Upper lobe of right lung (tissue), 1 donor: ENCODE data around the gene SLC25A19. TPM values are rescaled to one million over a fixed set of nuclear protein-coding genes. Genes with fewer than 3 reads are reported as not detected.

ENCODE experiments used
- ATAC-seq: fragments of 200-7000 bp; cut with Tn5 transposase; one replicate; pipeline ENCODE4 v1.9.1; 2020; ENCODE audit warnings: mild to moderate bottlenecking, moderate library complexity
- DNase-seq: peaks from one replicate; pipeline ENCODE4 v3.0.0-alpha.2; 2020
- H3K27ac ChIP-seq: fragments of 200-600 bp; one replicate; pipeline ENCODE4 v1.8.0; 2022
- H3K27me3 ChIP-seq: fragments of 200-600 bp; one replicate; pipeline ENCODE4 v1.8.0; 2022; ENCODE audit warnings: mild to moderate bottlenecking
- H3K36me3 ChIP-seq: fragments of 200-600 bp; one replicate; pipeline ENCODE4 v1.8.0; 2022
- H3K4me1 ChIP-seq: fragments of 200-600 bp; one replicate; pipeline ENCODE4 v1.8.0; 2022
- H3K4me3 ChIP-seq: fragments of 200-600 bp; one replicate; pipeline ENCODE4 v1.8.0; 2022; ENCODE audit warnings: mild to moderate bottlenecking
- H3K9me3 ChIP-seq: fragments of 200-600 bp; one replicate; pipeline ENCODE4 v1.8.0; 2022
- CTCF ChIP-seq: fragments of 200-600 bp; IDR thresholded peaks from one replicate; pipeline ENCODE4 v1.8.0; 2022; ENCODE audit warnings: antibody characterized with exemption
- intact Hi-C: fragments of 100-400 bp; cut with DNase I; formaldehyde crosslinking; loops from one replicate; pipeline ENCODE4 v1.11.0; 2022
- long read RNA-seq: library from polyadenylated mRNA; unstranded; transcript quantifications from one replicate; pipeline ENCODE4 v2.0.0, GENCODE V29; 2021
- total RNA-seq: library from RNA; stranded (reverse); fragmentation: NEBNext Ultra II Directional; extraction: Animal tissue kit (Norgen Biotek cat#: 25700); gene quantifications from one replicate; pipeline ENCODE4 v1.2.1, GENCODE V29; 2021
- donor health status: DM: no; HTN: yes; CAD: no; lungs with severe emphysema.

SLC25A19 gene
- total RNA-seq: 29.4 TPM
- long read RNA-seq, transcript SLC25A19-204 (8 exons, 1,587 nt): minor isoform, 10 of 52 reads
- long read RNA-seq, transcript SLC25A19-203 (6 exons, 2,331 nt): minor isoform, 5 of 52 reads
- long read RNA-seq, transcript SLC25A19-210 (8 exons, 1,554 nt): major isoform, 13 of 52 reads
- long read RNA-seq, partial matches to known transcripts: 4 of 52 reads
- long read RNA-seq, other reads (novel, unspliced or antisense): 16 of 52 reads

GRCh38 chr17:75289115-75289831 is at the start of gene SLC25A19:
TSS of gene SLC25A19 (minus strand) at chr17:75289433. CDS start at chr17:75286764, 2,669 bp downstream.
- ATAC-seq: peak; percentile 98
- no peaks in the 10 kb centered on the region for H3K4me1 ChIP-seq
- intact Hi-C loops: no loop called here

GRCh38 chr17:75338335-75338734 is 49.1 kb upstream of the SLC25A19 start:
- TF ChIP-seq CTCF: no peak
- H3K36me3 ChIP-seq: no peaks in the 10 kb centered on the region
- intact Hi-C loops: no loop called here
- no peak overlapping the region for H3K4me3 ChIP-seq
- peaks cover 37% of the 10 kb centered on the region for H3K4me1 ChIP-seq
- H3K9me3 ChIP-seq: no peaks in the 10 kb centered on the region
- no peak overlapping the region for H3K27ac ChIP-seq
- DNase-seq: no peak
- H3K27me3 ChIP-seq: no peaks in the 10 kb centered on the region
- no peak for ATAC-seq

More at GRCh38 chr17:75289115-75289831, at the start of gene SLC25A19:
- no peaks in the 10 kb centered on the region for H3K9me3 ChIP-seq
- H3K27me3 ChIP-seq: no peaks in the 10 kb centered on the region
- peak within 1 kb of the TSS; percentile 67 for H3K4me3 ChIP-seq
- H3K36me3 ChIP-seq: peaks cover 9% of the 10 kb centered on the region
- H3K27ac ChIP-seq: peak within 1 kb of the TSS; percentile 93
- TF ChIP-seq CTCF: peak; percentile 15
- peak; percentile 98 for DNase-seq

- TF ChIP-seq CTCF: no peak
- intact Hi-C loops: no loop called here
- H3K27me3 ChIP-seq: no peaks in the 10 kb centered on the region
- no peak overlapping the region for H3K4me3 ChIP-seq
- peaks cover 22% of the 10 kb centered on the region for H3K36me3 ChIP-seq
- ATAC-seq (no peak), DNase-seq (no peak)
- H3K27ac ChIP-seq: no peak overlapping the region
- no peaks in the 10 kb centered on the region for H3K9me3 ChIP-seq
- H3K4me1 ChIP-seq: peaks cover 29% of the 10 kb centered on the region
Measured at GRCh38 chr17:75335315-75335714, 46.1 kb upstream of the SLC25A19 start.

GRCh38 chr17:75334723-75335122 is 45.5 kb upstream of the SLC25A19 start:
- H3K4me1 ChIP-seq: peaks cover 25% of the 10 kb centered on the region
- no peak overlapping the region for H3K27ac ChIP-seq
- TF ChIP-seq CTCF: no peak
- intact Hi-C loops: no loop called here
- ATAC-seq: no peak
- H3K4me3 ChIP-seq: no peak overlapping the region
- H3K9me3 ChIP-seq: no peaks in the 10 kb centered on the region
- H3K36me3 ChIP-seq: peaks cover 23% of the 10 kb centered on the region
- H3K27me3 ChIP-seq: no peaks in the 10 kb centered on the region
- no peak for DNase-seq

GRCh38 chr17:75331671-75332070 is 42.4 kb upstream of the SLC25A19 start:
- peaks cover 7% of the 10 kb centered on the region for H3K4me1 ChIP-seq
- intact Hi-C loops: no loop called here
- H3K9me3 ChIP-seq: no peaks in the 10 kb centered on the region
- peaks cover 23% of the 10 kb centered on the region for H3K36me3 ChIP-seq
- ATAC-seq (no peak), DNase-seq (no peak)
- H3K27me3 ChIP-seq: no peaks in the 10 kb centered on the region
- no peak overlapping the region for H3K4me3 ChIP-seq
- no peak overlapping the region for H3K27ac ChIP-seq
- TF ChIP-seq CTCF: no peak
